Stimulated activated CD8-positive, alpha-beta memory T cell treated with anti-CD3 and anti-CD28 coated beads, Interleukin-12 subunit alpha, Interleukin-12 subunit beta, amount 100 ng/mL, for 4 hours (primary cell): ENCODE data around the gene TDG.
"Not testable (repeated sequence)": the region's sequence is repeated elsewhere in the genome, so short reads cannot be mapped to it uniquely, and the experiment has no call there.

Experiments used
- DNase-seq: peaks from one replicate; pipeline ENCODE4 v3.0.0-alpha.2; 2020; ENCODE audit warnings: low read depth

Gene TDG

DNA sequence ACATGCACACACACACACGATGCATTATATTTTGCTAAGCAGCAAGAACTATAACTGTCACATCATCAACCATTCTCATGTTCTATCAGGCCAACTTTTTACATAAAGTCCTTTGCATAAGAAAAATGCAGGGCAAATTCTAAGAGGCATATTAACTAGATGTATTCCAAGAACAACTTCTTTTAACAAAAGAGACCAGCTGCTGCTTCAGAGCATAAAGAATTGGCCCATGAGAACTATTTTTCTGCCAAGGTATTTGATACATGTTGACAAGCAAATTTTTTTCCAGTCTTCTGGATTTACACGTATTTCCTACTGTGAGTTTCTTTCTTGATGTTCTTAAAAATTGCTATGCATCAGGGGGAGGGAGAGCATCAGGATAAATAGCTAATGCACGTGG lies 57.1 kb downstream of the TDG start:
- DNase-seq: no peak

DNA sequence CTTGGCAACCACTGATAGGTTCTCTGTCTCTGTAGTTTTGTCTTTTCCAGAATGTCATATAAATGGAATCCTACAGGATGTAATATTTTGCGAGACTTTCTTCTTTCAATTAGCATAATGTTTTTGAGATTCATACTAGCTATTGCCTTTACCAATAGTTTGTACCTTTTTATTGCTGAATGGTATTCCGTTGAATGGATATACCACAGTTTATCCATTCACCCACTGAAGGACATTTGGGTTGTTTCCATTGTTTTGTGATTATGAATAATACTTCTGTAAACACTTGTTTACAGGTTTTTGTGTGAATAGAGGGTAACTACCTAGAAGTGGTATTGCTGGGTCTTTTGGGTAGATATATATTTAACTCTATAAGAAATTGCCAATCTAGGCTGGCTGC lies 58.0 kb downstream of the TDG start:
- DNase-seq: no peak

DNA sequence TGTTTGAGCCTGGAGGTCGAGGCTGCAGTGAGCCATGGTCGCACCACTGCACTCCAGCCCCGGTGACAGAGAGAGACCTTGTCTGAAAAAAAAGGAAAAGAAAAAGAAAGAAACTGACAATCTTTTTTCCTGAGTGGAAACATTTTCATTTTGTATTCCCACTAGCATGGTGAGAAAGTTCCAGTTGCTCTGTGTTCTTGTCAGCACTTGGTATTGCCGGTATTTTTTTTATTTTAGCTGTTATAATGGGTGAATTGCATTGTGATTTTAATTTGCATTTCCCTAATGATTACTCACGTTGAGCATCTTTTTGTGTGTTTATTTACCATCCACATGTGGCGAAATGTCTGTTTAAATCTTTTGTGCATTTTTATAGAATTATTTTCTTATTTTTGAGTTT lies 58.7 kb downstream of the TDG start:
- DNase-seq: no peak

DNA sequence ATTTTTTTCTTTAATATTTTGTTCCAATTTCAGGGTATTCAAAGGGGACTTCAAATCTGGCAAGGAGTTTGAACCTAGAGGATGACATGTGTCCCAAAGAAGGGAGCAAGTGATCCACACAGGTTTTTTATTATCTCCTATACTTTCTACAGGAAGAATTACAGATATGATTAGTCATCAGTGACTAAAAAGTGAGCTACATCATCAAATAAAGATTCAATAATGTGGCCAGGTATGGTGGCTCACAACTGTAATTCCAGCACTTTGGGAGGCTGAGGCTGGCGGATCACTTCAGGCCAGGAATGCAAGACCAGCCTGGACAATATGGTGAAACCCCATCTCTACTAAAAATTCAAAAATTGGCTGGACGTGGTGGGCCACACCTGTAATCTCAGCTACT lies 60.1 kb downstream of the TDG start:
- DNase-seq: no peak

DNA sequence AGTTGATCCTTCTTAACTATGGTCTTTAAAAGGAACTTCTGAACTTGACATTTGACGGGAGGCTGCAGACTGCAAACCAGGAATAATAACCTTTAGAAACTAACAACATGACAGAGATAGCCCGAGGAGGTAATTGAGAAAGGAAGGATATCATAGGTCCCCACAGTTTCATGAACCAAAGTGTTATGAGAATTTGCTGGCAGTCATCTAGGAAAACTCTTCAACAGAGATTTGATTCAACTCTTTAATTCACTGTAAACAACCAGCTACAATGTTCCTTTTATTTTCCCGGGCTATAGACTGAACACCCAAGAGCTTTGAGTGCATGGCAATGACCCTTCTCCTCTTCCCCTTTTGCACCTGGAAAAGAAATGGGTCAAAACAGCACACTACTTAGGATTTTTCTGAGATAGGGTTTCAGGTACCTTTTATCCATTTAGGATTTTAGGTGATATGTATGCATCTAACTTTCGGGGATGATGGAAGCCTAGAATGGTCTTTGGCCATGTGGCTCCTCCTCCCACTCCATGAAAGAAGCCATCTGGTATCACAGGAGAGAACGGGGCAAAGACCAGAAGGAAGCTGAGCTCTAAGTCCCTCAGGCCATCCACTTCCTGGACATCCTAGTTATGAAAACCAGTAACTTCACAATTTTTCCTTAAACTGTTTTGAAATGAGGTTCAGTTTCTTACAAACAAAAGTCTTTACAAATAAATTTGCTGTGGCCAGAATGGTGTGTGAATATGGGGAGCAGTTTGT lies 61.3 kb downstream of the TDG start:
- DNase-seq: no peak

DNA sequence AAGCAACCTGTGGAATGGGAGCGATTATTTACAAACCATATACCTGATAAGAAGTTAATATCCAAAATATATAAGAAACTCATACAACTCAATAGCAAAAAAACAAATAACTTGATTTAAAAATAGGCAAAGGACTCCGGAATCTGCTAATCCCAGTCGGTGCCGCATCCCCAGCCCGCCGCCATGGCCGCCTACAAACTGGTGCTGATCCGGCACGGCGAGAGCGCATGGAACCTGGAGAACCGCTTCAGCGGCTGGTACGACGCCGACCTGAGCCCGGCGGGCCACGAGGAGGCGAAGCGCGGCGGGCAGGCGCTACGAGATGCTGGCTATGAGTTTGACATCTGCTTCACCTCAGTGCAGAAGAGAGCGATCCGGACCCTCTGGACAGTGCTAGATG lies 64.9 kb downstream of the TDG start:
- not testable (repeated sequence) for DNase-seq

DNA sequence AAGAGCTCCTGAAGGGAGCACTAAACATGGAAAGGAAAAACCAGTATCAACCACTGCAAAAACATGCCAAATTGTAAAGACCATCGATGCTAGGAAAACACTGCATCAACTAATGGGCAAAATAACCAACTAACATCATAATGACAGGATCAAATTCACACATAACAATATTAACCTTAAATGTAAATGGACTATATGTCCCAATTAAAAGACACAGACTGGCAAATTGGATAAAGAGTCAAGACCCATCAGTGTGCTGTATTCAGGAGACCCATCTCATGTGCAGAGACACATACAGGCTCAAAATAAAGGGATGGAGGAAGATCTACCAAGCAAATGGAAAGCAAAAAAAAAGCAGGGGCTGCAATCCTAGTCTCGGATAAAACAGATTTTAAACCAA lies 70.5 kb downstream of the TDG start:
- not testable (repeated sequence) for DNase-seq
